Adrenal gland (tissue), 12 donors: Measurements from ENCODE around the gene MIR17HG. TPM values are rescaled to one million over a fixed set of nuclear protein-coding genes. Genes with fewer than 3 reads are reported as not detected.

Experiments
- DNase-seq, 7 donors: peaks; one replicate each; pipeline ENCODE4 v3.0.0-alpha.2; 2019 to 2020
- H3K27ac ChIP-seq, 5 donors: fragments of 200-600 bp; sonication (generic) in 4 of 5; 1 replicate in 3 of 5; 2 replicates in 2 of 5; pipeline versions ENCODE4 v1.5.1 to v1.8.0; 2016 to 2020; ENCODE audit warnings: mild to moderate bottlenecking in 1 of 5
- H3K27me3 ChIP-seq: fragments of 200-600 bp; 2 replicates; pipeline ENCODE4 v1.8.0; 2021
- H3K36me3 ChIP-seq, 2 donors: fragments of 200-600 bp; replicated peaks in 1 of 2; 1 replicate in 1 of 2; 2 replicates in 1 of 2; pipeline versions ENCODE4 v1.5.1 to v1.8.0; 2018 to 2022
- H3K4me1 ChIP-seq, 2 donors: fragments of 200-600 bp; replicated peaks in 1 of 2; 1 replicate in 1 of 2; 2 replicates in 1 of 2; pipeline versions ENCODE4 v1.5.1 to v1.8.0; 2018 to 2021
- H3K4me3 ChIP-seq, 4 donors: fragments of 200-600 bp; sonication (generic) in 3 of 4; one replicate each; pipeline ENCODE4 v1.5.1; 2016 to 2018
- H3K9me3 ChIP-seq, 3 donors: fragments of 200-600 bp; sonication (generic) in 1 of 3; replicated peaks in 1 of 3; 1 replicate in 2 of 3; 2 replicates in 1 of 3; pipeline versions ENCODE4 v1.5.1 to v1.8.0; 2016 to 2021
- CTCF ChIP-seq, 6 experiments: fragments of 450-650 bp in 4 of 6; fragments of 200-600 bp in 2 of 6; sonication (generic) in 1 of 6; IDR thresholded peaks; 1 replicate in 5 of 6; 2 replicates in 1 of 6; pipeline versions ENCODE4 v1.5.1 to v1.8.0; 2016 to 2021; ENCODE audit warnings: antibody characterized with exemption in 6 of 6, mild to moderate bottlenecking in 2 of 6, moderate library complexity in 1 of 6
- POLR2A ChIP-seq, 2 donors: fragments of 450-650 bp; IDR thresholded peaks; one replicate each; pipeline ENCODE4 v1.6.1; 2017; ENCODE audit warnings: antibody characterized with exemption in 2 of 2, mild to moderate bottlenecking in 2 of 2, moderate library complexity in 1 of 2
- WGBS, 4 donors: extraction: QIAGEN DNeasy Blood & Tissue Kit in 2 of 4; methylation state at CpG; one replicate each; pipeline versions ENCODE4 v1.1.5 to v1.1.7; 2013 to 2017; 5-methylcytosine and 5-hydroxymethylcytosine counted together
- intact Hi-C, 2 donors: fragments of 100-400 bp; cut with DNase I; formaldehyde crosslinking; loops; one replicate each; pipeline versions ENCODE4 v1.14.1 to v1.15.0; 2022 to 2023
- polyA plus RNA-seq, 3 donors: library from polyadenylated mRNA; stranded (reverse); fragments of 200-250 nt in 2 of 3; fragments of 350-450 nt in 1 of 3; fragmentation: Illumina TruSeq in 1 of 3; extraction: RNeasy Lipid Tissue Mini Kit (QIAGEN cat#74804) in 1 of 3; gene quantifications; one replicate each; pipeline ENCODE4 v1.2.3, GENCODE V29; 2013 to 2014
- total RNA-seq, 9 donors: library from RNA; depleted of rRNA in 4 of 9; stranded (reverse); fragments of >200 nt in 4 of 9; fragments of 120-200 nt in 1 of 9; fragmentation: NEBNext Ultra II Directional in 1 of 9; extraction: Animal tissue kit (Norgen Biotek cat#: 25700) in 1 of 9; gene quantifications; one replicate each; pipeline versions ENCODE4 v1.1.0 to v1.2.4, GENCODE V29; 2013 to 2023
- donor health status: healthy with polysubstance abuse.
- donor health status: Bipolar disorder and iron deficiency.
- donor health status: DM: yes; HTN: yes; CAD: no.
- donor health status: DM: no; HTN: no; CAD: no.
- donor health status: DM: no; HTN: no; CAD: no.
- donor health status: DM: yes; HTN: yes; CAD: no.

MIR17HG gene
- total and polyA plus RNA-seq, 12 donors, result 0.41 to 5.4 (median 1.9) TPM

DNA sequence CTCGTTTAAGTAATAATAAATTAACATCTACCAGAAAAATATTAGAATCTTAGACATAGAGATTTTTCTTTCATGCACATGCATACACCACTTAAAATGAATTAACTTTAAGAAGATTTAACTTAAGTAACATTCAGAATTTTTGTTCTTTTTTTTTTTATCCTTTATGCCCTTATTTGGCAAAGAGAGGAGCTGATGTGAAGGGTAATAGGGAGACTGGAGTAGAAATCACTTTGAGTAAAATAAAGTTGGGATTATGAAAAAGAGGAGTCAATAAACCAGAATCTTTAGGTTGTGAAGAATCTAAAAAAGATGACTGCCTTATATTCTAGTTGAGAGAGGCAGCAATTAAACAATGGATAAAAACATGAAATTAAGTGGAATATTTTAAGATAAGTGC is 18.8 kb upstream of the MIR17HG start:
- Histone ChIP-seq H3K27ac (no peak overlapping the region), H3K36me3 (no peaks in the 10 kb centered on the region), H3K9me3 (no peaks in the 10 kb centered on the region), H3K27me3 (no peaks in the 10 kb centered on the region), H3K4me3 (no peak overlapping the region), H3K4me1 (no peaks in the 10 kb centered on the region)
- intact Hi-C loops, result no loop called here
- 70 to 88% (median 72%) methylated on average over 1 of the region's 1 CpG for WGBS, 4 donors
- TF ChIP-seq POLR2A (IDR thresholded peaks at IDR 0.05) (no peak), CTCF (IDR thresholded peaks at IDR 0.05) (no peak)
- no peak for DNase-seq

- no peak for TF ChIP-seq POLR2A (IDR thresholded peaks at IDR 0.05)
- TF ChIP-seq CTCF (IDR thresholded peaks at IDR 0.05), result no peak
- Histone ChIP-seq H3K4me1 (no peaks in the 10 kb centered on the region), H3K4me3 (no peak overlapping the region), H3K27me3 (no peaks in the 10 kb centered on the region), H3K27ac (no peak overlapping the region), H3K36me3 (no peaks in the 10 kb centered on the region), H3K9me3 (no peaks in the 10 kb centered on the region)
- 75 to 83% (median 80%) methylated on average over 1 of the region's 1 CpG for WGBS, 4 donors
- intact Hi-C loops, result no loop called here
- DNase-seq, result no peak
Measured at GRCh38 chr13:91329733-91330132, 17.8 kb upstream of the MIR17HG start.

GRCh38 chr13:91331047-91331915 is 16.2 kb upstream of the MIR17HG start:
- H3K4me1 ChIP-seq, result no peaks in the 10 kb centered on the region
- no peaks in the 10 kb centered on the region for H3K9me3 ChIP-seq
- no peaks in the 10 kb centered on the region for H3K36me3 ChIP-seq
- 74 to 84% (median 78%) methylated on average over 4 of the region's 4 CpGs for WGBS, 4 donors
- H3K4me3 ChIP-seq, result no peak overlapping the region
- no peak for TF ChIP-seq POLR2A (IDR thresholded peaks at IDR 0.05)
- TF ChIP-seq CTCF (IDR thresholded peaks at IDR 0.05), result no peak
- intact Hi-C loops, result no loop called here
- DNase-seq, result no peak
- no peaks in the 10 kb centered on the region for H3K27me3 ChIP-seq
- no peak overlapping the region for H3K27ac ChIP-seq

GRCh38 chr13:91346062-91346461 is 1.4 kb upstream of the MIR17HG start:
- no peak overlapping the region for H3K4me3 ChIP-seq
- no peak for DNase-seq
- intact Hi-C loops, result no loop called here
- 68 to 79% (median 77%) methylated on average over 4 of the region's 4 CpGs for WGBS, 4 donors
- H3K36me3 ChIP-seq, result no peaks in the 10 kb centered on the region
- H3K4me1 ChIP-seq, result peaks cover 0 to 22% of the 10 kb centered on the region in 2 donors
- peaks cover 16% of the 10 kb centered on the region for H3K27me3 ChIP-seq
- no peak overlapping the region for H3K27ac ChIP-seq
- H3K9me3 ChIP-seq, result no peaks in the 10 kb centered on the region
- TF ChIP-seq POLR2A (IDR thresholded peaks at IDR 0.05), result no peak
- TF ChIP-seq CTCF (IDR thresholded peaks at IDR 0.05), result no peak
